Measurements from ENCODE around the gene SERPINA5.

DNA sequence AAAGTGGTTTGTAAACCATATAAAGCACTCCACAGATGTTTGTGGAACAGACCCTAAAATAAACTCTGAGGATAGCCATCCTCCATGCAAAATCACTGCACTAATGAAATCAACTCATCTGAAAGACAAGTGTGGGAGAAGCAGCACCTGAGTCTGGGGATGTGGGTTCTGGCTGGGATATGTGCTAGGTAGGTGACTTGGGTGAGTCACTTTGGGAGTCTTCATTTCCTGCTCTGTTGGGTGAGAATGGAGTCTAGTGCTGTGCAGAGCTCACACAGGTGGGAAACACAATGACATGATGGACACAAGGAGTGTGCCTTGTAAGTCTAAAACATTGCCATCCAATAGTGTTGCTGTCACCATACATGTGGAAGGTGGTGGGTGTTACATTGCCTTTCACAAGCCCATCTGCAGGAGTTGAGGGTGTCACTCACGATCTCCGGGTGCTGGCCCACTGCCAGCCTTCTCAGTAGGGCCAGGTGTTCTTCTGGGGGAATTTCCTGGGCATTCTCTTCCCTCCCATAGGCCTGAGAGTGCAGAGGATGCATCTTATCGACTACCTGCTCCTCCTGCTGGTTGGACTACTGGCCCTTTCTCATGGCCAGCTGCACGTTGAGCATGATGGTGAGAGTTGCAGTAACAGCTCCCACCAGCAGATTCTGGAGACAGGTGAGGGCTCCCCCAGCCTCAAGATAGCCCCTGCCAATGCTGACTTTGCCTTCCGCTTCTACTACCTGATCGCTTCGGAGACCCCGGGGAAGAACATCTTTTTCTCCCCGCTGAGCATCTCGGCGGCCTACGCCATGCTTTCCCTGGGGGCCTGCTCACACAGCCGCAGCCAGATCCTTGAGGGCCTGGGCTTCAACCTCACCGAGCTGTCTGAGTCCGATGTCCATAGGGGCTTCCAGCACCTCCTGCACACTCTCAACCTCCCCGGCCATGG, 18.0 kb upstream of the SERPINA5 start:
- TF ChIP-seq CTCF (IDR thresholded peaks at IDR 0.05) (no peak), POLR2A (IDR thresholded peaks at IDR 0.05) (no peak)
